GM21526 (cell line): ENCODE results near the gene CCDC77.
"Not testable (repeated sequence)": the region's sequence is repeated elsewhere in the genome, so short reads cannot be mapped to it uniquely, and the experiment has no call there.

Experiments used
- ATAC-seq: cut with Tn5 transposase; IDR thresholded peaks from one replicate; pipeline ENCODE4 v1.9.1; 2021; ENCODE audit warnings: moderate library complexity; ENCODE audit not compliant: unreplicated experiment, low FRiP score

Gene CCDC77

DNA sequence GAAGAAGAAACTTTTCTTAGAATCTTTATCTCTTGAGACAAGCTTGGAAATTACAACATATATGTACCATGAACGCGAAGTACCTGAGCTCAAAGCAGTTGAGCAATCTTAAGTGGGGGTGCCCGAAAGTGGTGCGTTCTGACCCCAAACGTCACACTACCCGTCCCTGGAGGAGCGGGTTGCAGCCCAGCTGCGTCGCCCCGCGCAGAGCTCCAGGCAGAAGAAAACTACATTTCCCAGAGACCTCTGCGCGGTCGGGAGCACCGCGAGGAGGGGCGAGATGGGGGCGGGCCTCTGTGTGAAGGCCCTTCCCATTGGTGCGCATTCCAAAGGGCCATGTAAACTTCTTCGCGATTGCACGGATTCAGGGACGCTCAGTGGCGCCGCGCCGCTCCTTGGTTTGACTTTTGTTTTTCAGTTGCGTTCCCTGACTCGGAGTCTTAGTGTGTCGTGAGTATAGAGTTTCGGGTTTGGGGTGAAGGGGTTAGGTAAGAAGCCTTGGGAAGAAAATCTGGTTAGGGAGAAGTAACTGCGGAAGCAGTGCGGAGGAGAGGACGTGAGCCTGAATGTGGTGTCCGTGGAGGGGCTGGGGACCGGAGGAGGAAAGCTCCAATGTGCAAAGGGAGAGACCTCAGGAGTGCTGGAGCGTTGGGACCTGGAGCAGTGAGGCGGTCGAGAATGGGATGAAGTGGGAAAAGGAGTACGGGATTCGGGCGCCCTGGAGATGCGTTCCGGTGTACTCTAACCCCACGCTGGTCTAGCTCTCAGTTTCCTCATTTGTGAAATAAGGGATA lies at the start of gene CCDC77:
Gene CCDC77, plus strand, starts transcription at position 410 of the 794 bp plus-strand sequence. CDS start 7,740 bp downstream, outside the sequence.
- peak; percentile 90 for ATAC-seq

GRCh38 chr12:356276-356988 lies 45.0 kb upstream of the CCDC77 start:
- ATAC-seq, result no peak

DNA sequence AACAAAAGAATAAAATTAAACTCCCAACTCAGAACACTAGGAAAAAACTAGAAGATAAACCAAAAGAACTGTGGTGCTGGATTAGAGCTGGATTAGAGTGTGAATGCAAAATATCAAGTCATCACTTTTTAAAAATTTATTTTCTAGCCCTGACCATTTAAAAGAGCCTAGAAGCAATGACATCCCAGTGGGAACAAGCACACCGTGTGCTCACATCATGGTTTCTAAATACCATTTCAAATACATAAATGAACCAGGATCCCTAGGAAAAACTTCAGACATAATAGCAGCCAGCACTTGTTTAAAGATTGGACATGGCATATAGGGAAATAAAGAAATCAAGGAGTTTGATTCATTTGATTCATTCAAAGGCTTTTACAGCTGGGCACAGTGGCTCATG lies 42.4 kb upstream of the CCDC77 start:
- ATAC-seq, result no peak

GRCh38 chr12:366820-367219 lies 34.6 kb upstream of the CCDC77 start:
- no peak for ATAC-seq

DNA sequence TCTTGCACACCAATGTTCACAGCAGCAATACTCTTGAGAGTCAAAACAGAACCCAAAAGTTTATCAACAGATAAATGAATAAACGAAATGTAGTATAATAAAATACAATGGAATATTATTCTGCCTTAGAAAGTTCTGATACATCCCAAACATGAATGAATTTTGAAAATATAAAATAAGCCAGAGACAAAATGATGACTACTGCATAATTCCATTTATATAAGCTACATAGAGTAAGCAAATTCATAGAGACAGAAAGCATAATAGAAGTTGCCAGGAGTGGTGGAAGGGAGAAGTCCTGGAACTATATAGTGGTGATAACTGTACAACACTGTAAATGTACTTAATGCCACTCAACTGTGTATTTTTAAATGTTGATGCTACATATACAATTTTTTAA lies 33.5 kb upstream of the CCDC77 start:
- ATAC-seq, result no peak

DNA sequence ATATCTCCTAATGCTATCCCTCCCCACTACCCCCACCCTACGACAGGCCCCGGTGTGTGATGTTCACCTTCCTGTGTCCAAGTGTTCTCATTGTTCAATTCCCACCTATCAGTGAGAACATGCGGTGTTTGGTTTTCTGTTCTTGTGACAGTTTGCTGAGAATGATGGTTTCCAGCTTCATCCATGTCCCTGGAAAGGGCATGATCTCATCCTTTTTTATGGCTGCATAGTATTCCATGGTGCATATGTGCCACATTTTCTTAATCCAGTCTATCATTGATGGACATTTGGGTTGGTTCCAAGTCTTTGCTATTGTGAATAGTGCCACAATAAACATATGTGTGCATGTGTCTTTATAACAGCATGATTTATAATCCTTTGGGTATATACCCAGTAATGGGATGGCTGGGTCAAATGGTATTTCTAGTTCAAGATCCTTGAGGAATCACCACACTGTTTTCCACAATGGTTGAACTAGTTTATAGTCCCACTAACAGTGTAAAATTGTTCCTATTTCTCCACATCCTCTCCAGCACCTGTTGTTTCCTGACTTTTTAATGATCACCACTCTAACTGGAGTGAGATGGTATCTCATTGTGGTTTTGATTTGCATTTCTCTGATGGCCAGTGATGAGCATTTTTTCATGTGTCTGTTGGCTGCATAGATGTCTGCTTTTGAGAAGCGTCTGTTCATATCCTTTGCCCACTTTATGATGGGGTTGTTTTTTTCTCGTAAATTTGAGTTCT lies 30.5 kb upstream of the CCDC77 start:
- not testable (repeated sequence) for ATAC-seq

DNA sequence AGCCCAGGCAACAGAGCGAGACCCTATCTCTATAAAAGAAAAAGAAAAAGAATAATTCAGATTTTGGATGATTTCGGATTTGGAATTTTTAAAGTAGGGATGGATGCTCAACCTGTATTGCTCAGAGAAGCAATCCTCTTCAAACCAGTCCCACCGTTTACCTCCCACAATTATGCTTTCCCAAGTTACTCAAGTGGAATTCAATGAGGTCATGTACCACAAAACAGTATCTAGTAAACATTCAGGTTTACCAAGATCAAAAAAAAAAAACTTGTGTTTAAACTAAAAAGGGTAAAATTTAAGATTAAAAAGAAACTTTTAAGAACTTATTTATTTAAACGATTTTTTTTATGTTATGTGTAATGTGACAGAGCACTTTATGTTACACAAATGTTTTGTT lies 14.8 kb upstream of the CCDC77 start:
- ATAC-seq, result no peak

DNA sequence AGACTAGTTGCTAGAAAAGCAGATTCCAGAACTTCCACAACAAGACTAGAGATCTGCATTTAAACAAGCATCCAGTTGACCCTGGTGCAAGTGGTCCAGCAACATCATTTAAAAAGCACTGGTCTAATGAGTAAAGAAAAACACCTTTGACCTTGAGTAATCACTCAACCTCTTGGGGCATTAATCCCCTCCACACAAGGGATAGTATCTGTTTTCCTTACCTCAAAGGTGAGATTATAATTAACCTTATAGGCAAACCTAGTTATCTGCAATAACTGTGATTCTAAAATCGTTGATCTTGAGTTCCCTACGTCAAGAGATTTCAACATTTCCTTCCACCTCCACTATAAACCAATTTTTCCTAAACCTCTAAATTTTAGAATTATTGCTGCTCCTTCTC lies 13.4 kb upstream of the CCDC77 start:
- ATAC-seq, result no peak

GRCh38 chr12:388541-389141 lies 12.8 kb upstream of the CCDC77 start:
- ATAC-seq, result peak; percentile 32

- ATAC-seq, result peak; percentile 76
Observed at GRCh38 chr12:389142-390096, 12.0 kb upstream of the CCDC77 start, which contains the start of gene KDM5A. TSS of gene KDM5A (minus strand) at chr12:389320. CDS start at chr12:389091, 229 bp downstream.

- no peak for ATAC-seq
Observed at GRCh38 chr12:400828-401227, 616 bp upstream of the CCDC77 start.

GRCh38 chr12:402029-402389 lies 565 bp downstream of the CCDC77 start:
- ATAC-seq, result no peak

- no peak for ATAC-seq
Observed at GRCh38 chr12:414859-415258, 13.4 kb downstream of the CCDC77 start.

DNA sequence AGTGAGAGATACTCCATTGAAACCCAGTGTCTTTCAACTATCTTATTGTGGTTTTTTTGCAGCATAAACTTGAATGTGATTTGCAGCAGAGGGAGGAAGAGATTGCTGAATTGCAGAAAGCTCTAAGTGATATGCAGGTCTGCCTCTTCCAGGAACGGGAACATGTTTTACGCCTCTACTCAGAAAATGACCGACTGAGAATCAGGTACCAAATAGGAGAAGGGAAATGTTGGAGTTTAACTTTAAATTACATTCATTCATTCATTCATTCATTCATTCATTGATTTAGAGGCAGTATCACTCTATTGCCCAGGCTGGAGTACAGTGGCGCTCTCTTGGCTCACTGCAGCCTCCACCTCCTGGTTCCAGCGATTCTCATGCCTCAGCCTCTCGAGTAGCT lies 17.0 kb downstream of the CCDC77 start:
- ATAC-seq, result no peak

DNA sequence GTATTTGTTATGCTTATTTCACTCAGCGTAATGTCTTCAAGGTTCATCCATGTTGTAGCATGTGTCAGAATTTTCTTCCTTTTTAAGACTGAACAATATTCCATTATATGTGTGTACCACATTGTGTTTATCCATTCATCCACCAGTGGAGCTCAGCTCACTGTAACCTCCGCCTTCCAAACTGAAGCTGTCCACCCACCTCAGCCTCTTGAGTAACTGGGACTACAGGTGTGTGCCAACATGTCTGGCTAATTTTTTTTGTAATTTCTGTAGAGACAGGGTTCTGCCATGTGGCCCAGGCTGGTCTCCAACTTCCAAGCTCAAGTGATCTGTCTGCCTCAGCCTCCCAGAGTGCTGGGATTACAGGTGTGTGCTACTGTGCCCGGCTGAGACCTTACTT lies 21.1 kb downstream of the CCDC77 start:
- no peak for ATAC-seq

GRCh38 chr12:435737-436136 lies 34.3 kb downstream of the CCDC77 start:
- not testable (repeated sequence) for ATAC-seq

- ATAC-seq, result no peak
Observed at GRCh38 chr12:442235-442884, 40.9 kb downstream of the CCDC77 start.

GRCh38 chr12:447141-447540 lies 45.7 kb downstream of the CCDC77 start:
- ATAC-seq, result no peak

DNA sequence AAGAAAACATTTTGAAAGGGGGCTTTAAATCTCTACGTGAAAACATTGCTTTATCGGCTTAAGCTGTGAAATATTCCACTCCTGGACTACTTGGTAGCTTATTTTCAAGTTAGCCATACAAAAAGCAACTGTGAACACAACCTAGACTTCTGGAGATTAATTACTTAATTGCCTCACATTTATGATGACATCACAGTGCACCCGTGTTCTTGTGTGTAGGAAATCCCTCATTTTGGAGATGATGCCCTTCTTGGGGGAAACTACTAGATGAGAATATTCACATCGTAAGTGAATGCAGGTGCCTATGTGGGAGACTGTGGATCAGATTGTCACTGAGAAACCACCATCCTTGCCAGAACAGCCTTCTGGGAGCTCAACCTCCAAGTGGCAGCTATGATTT lies 47.8 kb downstream of the CCDC77 start:
- ATAC-seq, result no peak
